Urothelium cell line (cell line): Measurements from ENCODE around the gene SHANK2.

Experiments
- DNase-seq: peaks from one replicate; pipeline ENCODE4 v3.0.0; 2011; ENCODE audit warnings: low spot score, mixed read lengths
- FAIRE-seq: peaks from 2 replicates; lab custom pipeline; 2011; peaks lifted over from hg19 to GRCh38; lab: Jason Lieb, UNC

The SHANK2 gene

DNA sequence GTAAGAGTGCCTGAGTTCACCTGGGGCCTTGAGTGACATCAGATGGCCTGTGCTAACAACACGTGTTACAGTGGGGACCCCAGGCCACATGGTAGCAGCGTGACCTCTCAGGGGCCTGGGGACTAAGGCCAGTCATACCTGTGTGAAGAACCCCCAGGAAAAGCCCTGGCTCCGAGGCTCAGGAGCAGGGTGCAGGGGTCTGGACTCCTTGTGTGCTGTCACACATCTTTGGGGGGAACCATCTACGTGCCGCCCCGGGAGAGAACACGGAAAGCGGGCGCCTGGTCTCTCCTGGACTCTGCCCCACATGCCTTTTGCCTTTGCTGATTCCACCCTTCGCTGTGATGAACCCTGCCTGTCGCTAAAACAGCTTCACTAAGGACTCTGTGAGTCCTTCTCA, 48.7 kb downstream of the SHANK2 start:
- FAIRE-seq (no peak), DNase-seq (no peak)

DNA sequence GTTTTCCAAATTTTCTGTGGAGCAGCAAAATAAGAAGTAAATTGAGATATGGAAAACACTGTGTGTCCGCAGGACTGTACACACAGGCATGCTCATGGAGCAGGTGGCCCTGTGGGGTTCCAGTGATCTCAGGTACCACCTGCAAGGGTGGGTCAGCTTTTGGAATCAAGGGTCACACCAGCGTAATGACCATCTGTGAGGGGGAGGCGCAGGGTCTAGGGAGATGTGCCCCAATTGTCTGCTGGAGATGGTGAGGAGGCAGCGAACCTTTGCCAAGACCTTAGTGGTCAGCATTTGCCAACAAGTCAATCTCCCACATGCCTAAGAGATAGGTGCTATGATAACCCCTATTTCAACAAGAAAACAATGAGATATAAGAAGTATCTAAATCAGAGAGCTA, 49.4 kb downstream of the SHANK2 start:
- DNase-seq (no peak), FAIRE-seq (no peak)

DNA sequence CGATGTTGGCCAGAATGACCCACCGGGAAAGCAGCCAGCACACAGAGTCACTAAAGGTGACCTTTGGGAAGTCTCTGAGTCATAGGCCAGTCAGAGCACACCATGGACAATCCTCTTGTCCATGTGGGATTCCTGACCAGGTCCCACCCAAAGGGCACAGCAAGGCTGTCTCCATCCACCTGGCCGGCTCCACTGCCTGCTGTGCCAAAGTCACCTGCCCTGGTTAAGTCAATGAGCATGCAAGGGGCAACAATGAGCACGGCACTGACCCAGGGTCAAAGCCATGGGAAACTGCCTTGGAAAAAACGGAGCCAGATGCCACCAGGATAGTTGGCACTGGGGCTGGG, 49.8 kb downstream of the SHANK2 start:
- no peak for DNase-seq

More for the DNA sequence above, 49.8 kb downstream of the SHANK2 start:
- FAIRE-seq: no peak
